ENCODE data around the gene NMT1. TPM values are rescaled to one million over a fixed set of nuclear protein-coding genes. Genes with fewer than 3 reads are reported as not detected.

The NMT1 gene
- total RNA-seq, 1 experiment from 2014 or later, result 173 TPM

DNA sequence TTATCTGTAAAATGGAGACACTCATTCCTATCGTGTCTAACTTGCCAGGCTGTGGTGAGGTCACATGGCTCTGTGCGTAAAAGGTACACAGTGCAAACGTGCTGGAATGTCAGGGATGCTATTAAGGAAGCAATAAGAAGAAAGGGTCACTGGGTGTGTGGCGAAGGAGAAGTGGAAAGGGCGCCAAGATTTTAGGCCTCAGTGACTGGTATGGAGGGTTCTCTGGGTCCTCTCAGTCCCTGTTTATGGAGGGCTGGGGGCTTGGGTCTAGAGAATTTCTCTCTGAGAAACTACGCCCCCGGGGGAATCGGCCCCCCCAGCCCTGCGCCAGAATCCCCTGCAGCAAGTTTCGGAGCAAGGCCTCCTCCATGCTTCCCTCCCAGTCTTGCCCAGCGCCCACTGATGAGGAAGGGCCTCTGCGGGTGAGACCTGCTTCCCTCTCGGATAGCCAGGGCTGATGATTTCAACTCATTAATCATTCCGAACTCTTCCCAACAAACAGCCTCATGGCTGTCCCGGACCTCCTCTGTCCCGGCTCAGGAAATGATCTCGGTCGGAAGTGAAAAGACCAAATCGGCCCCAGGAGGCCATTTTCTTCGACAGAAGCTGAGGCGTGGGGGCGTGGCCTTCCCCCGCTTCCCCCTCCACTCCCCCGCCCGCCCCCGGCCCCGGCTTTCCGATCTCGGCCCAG, 85.9 kb downstream of the NMT1 start:
- Histone ChIP-seq H3K27ac (ENCODE audit: low read depth, low read length) (peak overlapping the region; percentile 87), H3K9me3 (ENCODE audit: control insufficient read depth in 1 of 2, insufficient read depth in 1 of 2, low read depth in 1 of 2, low read length in 2 of 2) (no peaks in the 10 kb centered on the region), H2AFZ (ENCODE audit: low read depth, low read length, poor library complexity, severe bottlenecking) (no peak overlapping the region), H3K9ac (ENCODE audit: low read length) (peak overlapping the region; percentile 98), H3K27me3 (ENCODE audit: insufficient read depth, low read length) (no peaks in the 10 kb centered on the region), H3K36me3 (ENCODE audit: control insufficient read depth in 1 of 2, insufficient read depth in 2 of 2, low read length in 2 of 2) (peaks cover 0 to 3% of the 10 kb centered on the region in 2 experiments; a peak in 1 of 4 replicates), H4K20me1 (ENCODE audit: insufficient read depth) (peaks cover 14% of the 10 kb centered on the region; the same call in 1 of the 2 replicates), H3K4me2 (ENCODE audit: low read length) (peak overlapping the region; percentile 87), H3K79me2 (ENCODE audit: insufficient read depth, low read length) (peaks cover 34% of the 10 kb centered on the region), H3K9me2 (ENCODE audit: insufficient read depth) (no peaks in the 10 kb centered on the region), H3K4me3 (replicated peaks in 1 of 2; ENCODE audit: low read depth in 1 of 2, low read length in 2 of 2) (peak overlapping the region; percentile 68 to 95), H3K4me1 (ENCODE audit: control insufficient read depth in 1 of 2, insufficient read depth in 2 of 2, low read length in 2 of 2) (peaks cover 21 to 37% of the 10 kb centered on the region in 2 experiments)
- ATAC-seq, result peak; percentile 25
- POLR2A ChIA-PET, result interaction anchor here (0.6 to 7.3 kb wide), 10 partner anchors 11 to 218 kb away, joined by 3 to 258 read pairs (median 24); partner anchors contain the start of genes ACBD4, HEXIM2 and NMT1
- intact Hi-C loops (cut with micrococcal nuclease), result loop anchor here (5.0 kb wide), 1 partner anchor 280 kb away; no protein-coding TSS in a partner anchor
- CTCF ChIA-PET, result interaction anchor here (2.9 to 10.2 kb wide), 3 partner anchors 11 to 49 kb away, joined by 25 to 131 read pairs (median 129); partner anchors contain the start of genes ACBD4 and HEXIM2
- no peak for TF ChIP-seq CEBPB (IDR thresholded peaks at IDR 0.05; ENCODE audit: low read depth)
- TF ChIP-seq YY1 (IDR thresholded peaks at IDR 0.05; ENCODE audit: extremely low read depth, insufficient replicate concordance, low read depth, low read length), result peak; percentile 91
- no peak for TF ChIP-seq EGR1 (IDR thresholded peaks at IDR 0.05; ENCODE audit: low read depth)
- TF ChIP-seq POLR2A (IDR thresholded peaks at IDR 0.05; ENCODE audit: borderline replicate concordance, extremely low read depth, insufficient read depth, insufficient read length), result peak; percentile 64
- TF ChIP-seq, protein P1, sequence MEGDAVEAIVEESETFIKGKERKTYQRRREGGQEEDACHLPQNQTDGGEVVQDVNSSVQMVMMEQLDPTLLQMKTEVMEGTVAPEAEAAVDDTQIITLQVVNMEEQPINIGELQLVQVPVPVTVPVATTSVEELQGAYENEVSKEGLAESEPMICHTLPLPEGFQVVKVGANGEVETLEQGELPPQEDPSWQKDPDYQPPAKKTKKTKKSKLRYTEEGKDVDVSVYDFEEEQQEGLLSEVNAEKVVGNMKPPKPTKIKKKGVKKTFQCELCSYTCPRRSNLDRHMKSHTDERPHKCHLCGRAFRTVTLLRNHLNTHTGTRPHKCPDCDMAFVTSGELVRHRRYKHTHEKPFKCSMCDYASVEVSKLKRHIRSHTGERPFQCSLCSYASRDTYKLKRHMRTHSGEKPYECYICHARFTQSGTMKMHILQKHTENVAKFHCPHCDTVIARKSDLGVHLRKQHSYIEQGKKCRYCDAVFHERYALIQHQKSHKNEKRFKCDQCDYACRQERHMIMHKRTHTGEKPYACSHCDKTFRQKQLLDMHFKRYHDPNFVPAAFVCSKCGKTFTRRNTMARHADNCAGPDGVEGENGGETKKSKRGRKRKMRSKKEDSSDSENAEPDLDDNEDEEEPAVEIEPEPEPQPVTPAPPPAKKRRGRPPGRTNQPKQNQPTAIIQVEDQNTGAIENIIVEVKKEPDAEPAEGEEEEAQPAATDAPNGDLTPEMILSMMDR (IDR thresholded peaks at IDR 0.05 in 2 of 3, conservative IDR thresholded peaks at IDR 0.05 in 1 of 3; ENCODE audit: borderline replicate concordance in 1 of 3, insufficient read depth in 1 of 3, low read depth in 2 of 3, low read length in 2 of 3), result no peak
- TF ChIP-seq SP1 (IDR thresholded peaks at IDR 0.05; ENCODE audit: low read depth), result no peak
- peak; percentile 92 for TF ChIP-seq ZFX (IDR thresholded peaks at IDR 0.05)
- no peak for TF ChIP-seq ELF1 (IDR thresholded peaks at IDR 0.05; ENCODE audit: borderline replicate concordance, low read depth)
- TF ChIP-seq, protein P2, sequence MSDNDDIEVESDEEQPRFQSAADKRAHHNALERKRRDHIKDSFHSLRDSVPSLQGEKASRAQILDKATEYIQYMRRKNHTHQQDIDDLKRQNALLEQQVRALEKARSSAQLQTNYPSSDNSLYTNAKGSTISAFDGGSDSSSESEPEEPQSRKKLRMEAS (IDR thresholded peaks at IDR 0.05), result peak; percentile 40; the same call in 1 of the 2 replicates
- TF ChIP-seq FOSL1 (IDR thresholded peaks at IDR 0.05; ENCODE audit: low read depth), result no peak
- BruUV-seq (replicated peaks), result TSS peak; percentile 78
- DNase-seq (ENCODE audit: low read depth, low spot score), result no peak
- RAD21 ChIA-PET (ENCODE audit: low non-redundant PET in 1 of 2, low total read pairs in 2 of 2, uncharacterized antibody in 2 of 2, unreplicated experiment in 2 of 2), result no interaction called here

All from HCT116 (cell line).